GM18858 (cell line): ENCODE data around the gene PHLDA2.

ENCODE experiments used
- ATAC-seq: cut with Tn5 transposase; IDR thresholded peaks from one replicate; pipeline ENCODE4 v1.9.1; 2021; ENCODE audit not compliant: unreplicated experiment

PHLDA2 gene

GRCh38 chr11:2898366-2899079 is 30.7 kb downstream of the PHLDA2 start:
- ATAC-seq = no peak

GRCh38 chr11:2897048-2897447 is 32.2 kb downstream of the PHLDA2 start:
- ATAC-seq = no peak

GRCh38 chr11:2896047-2896446 is 33.2 kb downstream of the PHLDA2 start:
- ATAC-seq = no peak

- ATAC-seq = no peak
These were observed 35.3 kb downstream of the PHLDA2 start for GRCh38 chr11:2893935-2894334.

- ATAC-seq = no peak
These were observed 36.2 kb downstream of the PHLDA2 start for GRCh38 chr11:2892967-2893528.

- no peak for ATAC-seq
These were observed 36.8 kb downstream of the PHLDA2 start for GRCh38 chr11:2892215-2892966.

GRCh38 chr11:2891326-2892214 is 37.6 kb downstream of the PHLDA2 start:
- no peak for ATAC-seq

GRCh38 chr11:2890466-2891294 is 38.5 kb downstream of the PHLDA2 start:
- ATAC-seq = no peak

GRCh38 chr11:2889362-2890273 is 39.6 kb downstream of the PHLDA2 start:
- ATAC-seq = no peak

GRCh38 chr11:2888266-2888968 is 40.8 kb downstream of the PHLDA2 start:
- no peak for ATAC-seq

GRCh38 chr11:2887515-2888195 is 41.6 kb downstream of the PHLDA2 start:
- ATAC-seq = no peak

GRCh38 chr11:2886936-2887335 is 42.3 kb downstream of the PHLDA2 start:
- no peak for ATAC-seq

- no peak for ATAC-seq
These were observed 42.9 kb downstream of the PHLDA2 start for GRCh38 chr11:2886191-2886894.

- no peak for ATAC-seq
These were observed 43.5 kb downstream of the PHLDA2 start, which contains the start of gene CDKN1C for GRCh38 chr11:2885678-2886081. Gene CDKN1C (minus strand): TSS chr11:2885775. CDS start chr11:2885456, 319 bp downstream.

- ATAC-seq = no peak
These were observed 44.1 kb downstream of the PHLDA2 start for GRCh38 chr11:2885017-2885677.

- ATAC-seq = no peak
These were observed 45.0 kb downstream of the PHLDA2 start for GRCh38 chr11:2883979-2884815.
